ENCODE results near the gene MINDY1.

Gene MINDY1

DNA sequence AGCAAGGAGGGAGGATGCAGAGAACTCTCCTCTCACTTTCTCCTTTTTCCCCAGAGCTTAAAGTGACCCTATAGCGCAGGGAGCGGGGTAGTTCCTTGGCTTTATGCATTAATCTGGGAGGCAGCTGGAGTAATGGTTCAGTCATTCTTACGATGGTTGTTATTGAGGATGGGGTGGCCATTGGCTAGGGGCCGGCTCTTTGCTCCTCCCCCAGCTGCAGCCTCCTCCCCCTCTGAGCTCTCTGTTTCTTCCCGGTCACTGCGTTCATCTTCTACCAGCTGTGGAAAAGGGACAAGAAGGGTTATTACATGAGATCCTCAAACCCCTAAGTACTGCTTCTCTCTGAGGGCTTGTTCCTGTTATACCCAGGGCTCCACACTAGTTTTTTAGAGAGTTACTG lies 40.7 kb downstream of the MINDY1 start:
- in situ Hi-C loops (cut with HindIII; ENCODE audit: low sequenced_read_pairs): no loop called here

DNA sequence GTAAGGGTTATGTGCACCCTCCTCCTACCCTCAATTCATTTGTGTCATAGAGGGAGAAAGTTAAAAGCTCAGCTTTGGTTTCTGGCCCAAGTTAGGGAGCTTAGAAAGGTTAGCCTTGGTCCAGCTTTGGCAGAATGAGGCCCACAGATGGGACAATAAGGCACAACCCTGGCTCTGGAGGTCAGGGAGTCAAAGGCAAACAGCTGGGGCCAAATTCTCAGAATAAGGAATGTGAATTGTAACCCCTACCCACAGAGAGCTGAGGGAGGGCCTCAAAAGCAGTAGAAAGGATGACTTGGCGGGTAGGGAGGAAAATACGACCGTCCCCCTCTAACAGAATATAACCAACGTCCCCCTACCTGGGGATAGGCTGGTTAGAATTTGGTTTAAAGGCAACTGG lies 41.1 kb downstream of the MINDY1 start:
- in situ Hi-C loops (cut with HindIII; ENCODE audit: low sequenced_read_pairs): no loop called here

DNA sequence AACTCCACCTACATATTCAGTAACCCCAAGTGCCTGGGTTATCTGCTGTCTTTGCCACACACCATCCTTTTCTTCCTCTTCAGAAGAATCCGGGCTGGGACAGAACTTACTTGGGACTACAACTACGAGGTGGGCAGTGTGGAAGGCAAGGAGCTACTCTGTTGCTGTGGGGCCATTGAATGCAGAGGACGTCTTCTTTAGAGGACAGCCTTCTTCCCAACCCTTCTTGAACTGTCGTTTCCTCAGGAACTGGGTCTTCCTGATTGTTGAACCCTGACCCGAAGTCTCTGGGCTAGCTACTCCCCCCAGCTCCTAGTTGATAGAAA lies 42.6 kb downstream of the MINDY1 start:
- in situ Hi-C loops (cut with HindIII; ENCODE audit: low sequenced_read_pairs): no loop called here

DNA sequence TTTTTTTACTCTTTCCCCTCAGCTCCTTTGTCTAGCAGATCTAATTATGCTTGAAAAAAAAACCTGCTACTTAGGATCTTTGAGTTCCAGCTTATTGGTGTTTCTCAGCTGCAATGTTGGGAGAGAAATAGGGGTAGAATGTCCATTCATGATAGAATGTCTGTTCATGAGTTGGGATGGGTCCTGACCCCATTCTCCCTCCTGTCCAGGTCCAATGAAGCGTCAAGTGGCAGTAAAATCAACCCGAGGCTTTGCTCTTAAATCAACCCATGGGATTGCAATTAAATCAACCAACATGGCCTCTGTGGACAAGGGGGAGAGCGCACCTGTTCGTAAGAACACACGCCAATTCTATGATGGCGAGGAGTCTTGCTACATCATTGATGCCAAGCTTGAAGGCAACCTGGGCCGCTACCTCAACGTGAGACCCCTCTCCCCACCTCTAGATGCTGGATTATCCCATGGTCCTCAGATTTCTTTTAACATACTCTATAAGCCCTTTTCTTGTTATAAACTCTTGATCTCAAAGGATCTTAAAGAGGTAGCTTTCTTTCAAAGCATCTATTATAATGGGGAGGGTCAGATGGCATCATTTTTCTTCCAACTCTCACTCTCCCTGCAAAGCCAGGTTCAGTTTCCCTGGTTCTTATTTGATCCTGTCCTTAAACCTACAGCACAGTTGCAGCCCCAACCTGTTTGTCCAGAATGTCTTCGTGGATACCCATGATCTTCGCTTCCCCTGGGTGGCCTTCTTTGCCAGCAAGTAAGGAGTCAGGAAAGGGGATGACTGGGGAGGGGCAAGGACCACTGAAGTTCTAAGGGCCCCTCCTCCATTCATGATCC lies 43.2 kb downstream of the MINDY1 start:
- in situ Hi-C loops (cut with HindIII; ENCODE audit: low sequenced_read_pairs): no loop called here

DNA sequence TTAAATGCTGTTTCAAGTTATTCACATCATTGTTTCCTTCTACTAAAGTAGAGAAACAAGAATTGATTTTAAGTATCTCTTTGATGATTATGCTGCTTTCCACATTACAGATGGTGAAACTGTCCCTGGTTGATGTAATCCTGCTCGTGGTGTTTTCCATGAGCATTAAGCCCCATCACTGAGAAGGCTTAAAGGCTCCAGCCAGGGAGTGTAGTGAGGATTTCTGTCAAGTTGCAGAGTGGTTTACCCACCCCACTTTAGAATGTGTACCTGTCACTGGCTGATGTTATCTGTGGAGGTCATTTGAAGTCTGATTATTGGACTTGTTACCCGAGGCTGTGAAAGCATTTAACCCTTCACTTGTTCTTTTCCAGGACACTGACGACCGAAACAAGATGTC lies 44.9 kb downstream of the MINDY1 start:
- in situ Hi-C loops (cut with HindIII; ENCODE audit: low sequenced_read_pairs): no loop called here

DNA sequence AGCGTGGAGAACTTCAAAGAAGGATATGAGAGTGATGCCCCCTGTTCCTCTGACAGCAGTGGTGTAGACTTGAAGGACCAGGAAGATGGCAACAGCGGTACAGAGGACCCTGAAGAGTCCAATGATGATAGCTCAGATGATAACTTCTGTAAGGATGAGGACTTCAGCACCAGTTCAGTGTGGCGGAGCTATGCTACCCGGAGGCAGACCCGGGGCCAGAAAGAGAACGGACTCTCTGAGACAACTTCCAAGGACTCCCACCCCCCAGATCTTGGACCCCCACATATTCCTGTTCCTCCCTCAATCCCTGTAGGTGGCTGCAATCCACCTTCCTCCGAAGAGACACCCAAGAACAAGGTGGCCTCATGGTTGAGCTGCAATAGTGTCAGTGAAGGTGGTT lies 46.1 kb downstream of the MINDY1 start:
- in situ Hi-C loops (cut with HindIII; ENCODE audit: low sequenced_read_pairs): no loop called here

DNA sequence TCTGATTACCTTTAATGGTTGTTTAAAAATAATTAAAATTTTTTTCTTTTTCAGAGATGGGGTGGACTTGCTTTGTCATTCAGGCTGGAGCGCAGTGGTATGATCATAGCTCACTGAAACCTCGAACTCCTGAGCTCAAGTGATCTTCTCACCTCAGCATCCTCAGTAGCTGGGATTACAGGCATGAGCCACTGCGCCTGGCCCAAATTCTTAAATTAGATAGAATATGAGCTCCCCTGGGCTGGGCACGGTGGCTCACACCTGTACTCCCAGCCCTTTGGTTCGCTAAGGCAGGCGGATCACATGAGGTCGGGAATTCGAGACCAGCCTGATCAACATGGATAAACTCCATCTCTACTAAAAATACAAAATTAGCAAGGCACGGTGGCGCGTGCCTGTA lies 49.0 kb downstream of the MINDY1 start:
- in situ Hi-C loops (cut with HindIII; ENCODE audit: low sequenced_read_pairs): no loop called here

DNA sequence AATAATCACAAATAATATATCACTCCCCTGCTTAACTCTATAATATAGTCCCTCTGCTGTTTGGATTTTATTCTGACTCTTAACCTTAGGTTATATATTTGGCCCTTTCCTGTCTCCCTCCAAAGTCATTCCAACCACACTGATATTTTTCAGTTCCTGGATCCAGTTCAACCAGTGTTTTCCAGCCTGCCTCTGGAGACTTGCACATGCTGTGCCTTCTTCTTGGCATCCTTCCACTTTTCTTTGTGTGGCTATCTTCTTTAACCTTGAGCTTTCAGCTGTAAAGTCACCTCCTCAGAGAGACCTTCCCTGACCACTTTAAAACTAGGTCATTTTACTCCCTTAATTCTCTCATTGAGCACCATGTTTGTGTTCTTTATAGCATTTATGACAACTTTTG lies 51.4 kb downstream of the MINDY1 start:
- in situ Hi-C loops (cut with HindIII; ENCODE audit: low sequenced_read_pairs): no loop called here

DNA sequence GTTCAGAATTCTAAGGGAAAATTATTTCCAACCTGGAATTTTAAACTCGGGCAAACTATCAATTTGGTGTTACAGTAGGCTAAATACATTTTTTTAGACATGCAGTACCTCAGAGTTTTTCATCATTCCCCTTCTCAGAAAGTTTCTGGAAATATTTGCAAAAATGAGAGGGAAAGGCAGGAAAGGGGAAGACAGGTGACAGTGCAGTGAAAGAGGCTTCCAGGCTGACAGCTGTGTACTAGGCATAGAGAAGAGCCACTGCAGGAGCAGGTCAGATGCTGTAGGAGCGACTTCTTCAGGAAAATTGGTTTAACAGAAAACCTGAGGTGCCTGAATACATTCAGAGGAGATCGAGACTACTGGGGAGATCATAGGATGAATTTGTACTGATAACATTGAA lies 52.0 kb downstream of the MINDY1 start:
- in situ Hi-C loops (cut with HindIII; ENCODE audit: low sequenced_read_pairs): no loop called here
